A549 (cell line): ENCODE data around the gene UNC13A.

Experiments
- EP300 ChIP-seq, 2 experiments: fragments of >200 bp; sonication (Bioruptor Twin); formaldehyde crosslinking; IDR thresholded peaks; 2 replicates in 1 of 2; 3 replicates in 1 of 2; pipeline ENCODE4 v1.6.1; 2016 to 2017
- FOSL2 ChIP-seq, 2 experiments: fragments of 450-650 bp in 1 of 2; fragments of >200 bp in 1 of 2; sonication (Bioruptor Twin) in 1 of 2; formaldehyde crosslinking; IDR thresholded peaks; 2 replicates each; pipeline versions ENCODE4 v1.5.0 to v1.6.1; 2016 to 2020; ENCODE audit warnings: mild to moderate bottlenecking in 1 of 2, moderate library complexity in 1 of 2
- JUN ChIP-seq, 2 experiments: fragments of >200 bp; sonication (Bioruptor Twin); formaldehyde crosslinking; IDR thresholded peaks; 2 replicates in 1 of 2; 3 replicates in 1 of 2; pipeline ENCODE4 v1.6.1; 2016 to 2017
- RAD21 ChIP-seq, 2 experiments: fragments of >200 bp in 1 of 2; sonication (Bioruptor Twin) in 1 of 2; formaldehyde crosslinking in 1 of 2; IDR thresholded peaks in 1 of 2; conservative IDR thresholded peaks in 1 of 2; 2 replicates in 1 of 2; 3 replicates in 1 of 2; pipeline ENCODE4 v1.6.1; 2012 to 2018; ENCODE audit warnings: inconsistent platforms in 1 of 2
- RFX5 ChIP-seq: fragments of 450-650 bp; IDR thresholded peaks from 2 replicates; pipeline ENCODE4 v1.7.1; 2014; ENCODE audit warnings: antibody characterized with exemption, mild to moderate bottlenecking, moderate library complexity
- SMC3 ChIP-seq: fragments of >200 bp; sonication (Bioruptor Twin); formaldehyde crosslinking; IDR thresholded peaks from 3 replicates; pipeline ENCODE4 v1.6.1; 2018; ENCODE audit warnings: inconsistent platforms
- TF ChIP-seq, protein P1 (sequence below): fragments of >200 bp; sonication (Bioruptor Twin); formaldehyde crosslinking; IDR thresholded peaks from 3 replicates; pipeline ENCODE4 v1.5.1; 2016
- TF ChIP-seq, protein P2 (sequence below): fragments of 200-600 bp; sonication (generic); IDR thresholded peaks from 2 replicates; pipeline ENCODE4 v1.6.1; 2016; ENCODE audit warnings: antibody characterized with exemption, mild to moderate bottlenecking, moderate library complexity

DNA sequence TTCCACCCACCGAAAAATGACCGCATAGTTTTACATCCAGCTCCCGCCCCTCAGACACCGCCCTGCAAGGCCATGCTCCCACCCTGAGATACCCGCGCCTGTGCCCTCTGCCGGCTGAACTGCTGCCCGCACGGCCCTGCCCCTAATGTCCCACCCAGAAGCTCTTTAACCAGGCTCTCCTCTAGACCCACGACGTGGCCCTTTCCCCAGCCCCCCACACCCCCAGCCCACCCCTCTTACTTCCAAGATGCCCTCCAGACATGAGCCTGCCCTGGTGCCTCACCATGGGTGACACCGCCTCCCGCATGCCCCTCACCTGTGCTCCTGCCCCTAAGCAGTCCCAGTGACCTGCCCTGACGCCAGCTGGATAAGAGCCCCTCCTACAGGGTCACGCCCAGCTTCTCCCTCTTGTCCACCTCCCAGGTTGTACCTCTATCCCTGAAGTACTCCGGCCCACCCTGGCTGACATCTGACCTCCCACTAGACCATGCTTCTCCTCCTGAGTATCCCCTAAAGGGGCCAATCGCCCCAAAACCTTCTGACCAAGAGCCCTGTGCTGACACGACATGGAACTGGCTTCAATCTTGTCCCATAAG, 81.5 kb downstream of the UNC13A start:
- TF ChIP-seq SMC3 = no peak
- no peak for TF ChIP-seq EP300 (IDR thresholded peaks at IDR 0.05)
- TF ChIP-seq, protein P1, sequence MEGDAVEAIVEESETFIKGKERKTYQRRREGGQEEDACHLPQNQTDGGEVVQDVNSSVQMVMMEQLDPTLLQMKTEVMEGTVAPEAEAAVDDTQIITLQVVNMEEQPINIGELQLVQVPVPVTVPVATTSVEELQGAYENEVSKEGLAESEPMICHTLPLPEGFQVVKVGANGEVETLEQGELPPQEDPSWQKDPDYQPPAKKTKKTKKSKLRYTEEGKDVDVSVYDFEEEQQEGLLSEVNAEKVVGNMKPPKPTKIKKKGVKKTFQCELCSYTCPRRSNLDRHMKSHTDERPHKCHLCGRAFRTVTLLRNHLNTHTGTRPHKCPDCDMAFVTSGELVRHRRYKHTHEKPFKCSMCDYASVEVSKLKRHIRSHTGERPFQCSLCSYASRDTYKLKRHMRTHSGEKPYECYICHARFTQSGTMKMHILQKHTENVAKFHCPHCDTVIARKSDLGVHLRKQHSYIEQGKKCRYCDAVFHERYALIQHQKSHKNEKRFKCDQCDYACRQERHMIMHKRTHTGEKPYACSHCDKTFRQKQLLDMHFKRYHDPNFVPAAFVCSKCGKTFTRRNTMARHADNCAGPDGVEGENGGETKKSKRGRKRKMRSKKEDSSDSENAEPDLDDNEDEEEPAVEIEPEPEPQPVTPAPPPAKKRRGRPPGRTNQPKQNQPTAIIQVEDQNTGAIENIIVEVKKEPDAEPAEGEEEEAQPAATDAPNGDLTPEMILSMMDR = no peak
- TF ChIP-seq, protein P2, sequence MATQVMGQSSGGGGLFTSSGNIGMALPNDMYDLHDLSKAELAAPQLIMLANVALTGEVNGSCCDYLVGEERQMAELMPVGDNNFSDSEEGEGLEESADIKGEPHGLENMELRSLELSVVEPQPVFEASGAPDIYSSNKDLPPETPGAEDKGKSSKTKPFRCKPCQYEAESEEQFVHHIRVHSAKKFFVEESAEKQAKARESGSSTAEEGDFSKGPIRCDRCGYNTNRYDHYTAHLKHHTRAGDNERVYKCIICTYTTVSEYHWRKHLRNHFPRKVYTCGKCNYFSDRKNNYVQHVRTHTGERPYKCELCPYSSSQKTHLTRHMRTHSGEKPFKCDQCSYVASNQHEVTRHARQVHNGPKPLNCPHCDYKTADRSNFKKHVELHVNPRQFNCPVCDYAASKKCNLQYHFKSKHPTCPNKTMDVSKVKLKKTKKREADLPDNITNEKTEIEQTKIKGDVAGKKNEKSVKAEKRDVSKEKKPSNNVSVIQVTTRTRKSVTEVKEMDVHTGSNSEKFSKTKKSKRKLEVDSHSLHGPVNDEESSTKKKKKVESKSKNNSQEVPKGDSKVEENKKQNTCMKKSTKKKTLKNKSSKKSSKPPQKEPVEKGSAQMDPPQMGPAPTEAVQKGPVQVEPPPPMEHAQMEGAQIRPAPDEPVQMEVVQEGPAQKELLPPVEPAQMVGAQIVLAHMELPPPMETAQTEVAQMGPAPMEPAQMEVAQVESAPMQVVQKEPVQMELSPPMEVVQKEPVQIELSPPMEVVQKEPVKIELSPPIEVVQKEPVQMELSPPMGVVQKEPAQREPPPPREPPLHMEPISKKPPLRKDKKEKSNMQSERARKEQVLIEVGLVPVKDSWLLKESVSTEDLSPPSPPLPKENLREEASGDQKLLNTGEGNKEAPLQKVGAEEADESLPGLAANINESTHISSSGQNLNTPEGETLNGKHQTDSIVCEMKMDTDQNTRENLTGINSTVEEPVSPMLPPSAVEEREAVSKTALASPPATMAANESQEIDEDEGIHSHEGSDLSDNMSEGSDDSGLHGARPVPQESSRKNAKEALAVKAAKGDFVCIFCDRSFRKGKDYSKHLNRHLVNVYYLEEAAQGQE = no peak
- TF ChIP-seq FOSL2 (IDR thresholded peaks at IDR 0.05) = no peak
- no peak for TF ChIP-seq FOSL2 (CRISPR knock-in tag; IDR thresholded peaks at IDR 0.05)
- no peak for TF ChIP-seq JUN (IDR thresholded peaks at IDR 0.05)
- no peak for TF ChIP-seq RFX5
- no peak for TF ChIP-seq RAD21 (conservative IDR thresholded peaks at IDR 0.05 in 1 of 2, IDR thresholded peaks at IDR 0.05 in 1 of 2)
